ELF-1 (cell line): Measurements from ENCODE around the gene UCMA.
A peak's percentile ranks its signal among the peaks of the same experiment; 100 is the strongest.
"Not testable (repeated sequence)": the region's sequence is repeated elsewhere in the genome, so short reads cannot be mapped to it uniquely, and the experiment has no call there.

Source experiments
- DNase-seq: peaks from one replicate; pipeline ENCODE4 v3.0.0-alpha.2; 2016; ENCODE audit warnings: low read depth, low spot score

Gene UCMA

GRCh38 chr10:13234172-13234571 is at the start of gene UCMA:
UCMA (minus strand) TSS chr10:13234374; CDS start chr10:13234258, 116 bp downstream.
- DNase-seq, result no peak

- DNase-seq, result not testable (repeated sequence)
Observed at GRCh38 chr10:13282348-13282747, 48.2 kb upstream of the UCMA start.

GRCh38 chr10:13276749-13277365 is 42.7 kb upstream of the UCMA start:
- DNase-seq, result no peak

- not testable (repeated sequence) for DNase-seq
Observed at GRCh38 chr10:13276146-13276545, 42.0 kb upstream of the UCMA start.

- DNase-seq, result peak; percentile 17
Observed at GRCh38 chr10:13272164-13272571, 38.0 kb upstream of the UCMA start.

DNA sequence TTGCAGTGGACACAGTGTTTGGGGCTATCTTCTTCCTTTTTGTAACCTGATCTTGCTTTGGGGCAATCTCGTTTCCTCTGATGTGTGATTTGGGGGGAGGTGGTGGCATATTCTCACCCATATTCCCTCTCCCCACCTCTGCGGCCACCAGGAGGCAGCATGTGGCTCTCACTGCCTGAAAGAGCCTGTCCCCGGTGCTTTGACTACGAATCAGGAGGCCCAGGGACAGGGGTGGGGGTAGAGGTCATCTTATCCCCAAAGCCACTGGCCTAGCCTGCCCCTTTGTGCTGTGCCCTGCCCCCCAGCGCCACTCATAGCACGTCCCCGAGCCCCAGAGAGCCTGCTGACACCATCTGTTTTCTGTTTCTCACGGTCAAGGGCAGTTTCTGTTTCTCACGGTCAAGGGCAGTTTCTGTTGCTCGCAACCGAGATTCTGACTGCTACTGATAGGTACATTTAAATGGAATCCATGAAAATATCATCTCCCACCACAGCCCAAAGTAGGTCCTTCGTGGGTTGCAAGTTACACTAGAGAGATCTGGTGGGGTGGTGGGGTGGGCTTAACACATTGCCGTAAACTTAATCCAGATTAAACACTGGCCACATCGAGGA is 37.5 kb upstream of the UCMA start:
- DNase-seq, result peak; percentile 75

- no peak for DNase-seq
Observed at GRCh38 chr10:13270877-13271551, 36.8 kb upstream of the UCMA start.

- peak; percentile 46 for DNase-seq
Observed at GRCh38 chr10:13268841-13269240, 34.7 kb upstream of the UCMA start.

DNA sequence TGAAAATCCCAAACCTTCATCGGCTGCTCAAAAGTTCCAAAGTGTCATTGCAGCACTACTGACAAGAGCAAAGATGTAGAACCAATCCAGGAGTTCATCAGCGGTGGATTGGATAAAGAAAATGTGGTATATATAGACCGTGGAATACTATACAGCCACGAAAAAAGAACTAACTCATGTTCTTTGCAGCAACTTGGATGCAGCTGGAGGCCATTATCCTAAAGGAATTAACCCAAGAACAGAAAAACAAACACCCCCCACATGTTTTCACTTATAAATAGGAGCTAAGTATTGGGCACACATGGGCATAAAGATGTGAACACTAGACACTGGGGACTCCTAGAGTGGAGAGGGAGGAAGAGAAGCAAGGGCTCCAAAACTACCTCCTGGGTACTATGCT is 34.1 kb upstream of the UCMA start:
- DNase-seq, result no peak

- DNase-seq, result no peak
Observed at GRCh38 chr10:13263591-13263990, 29.4 kb upstream of the UCMA start.

DNA sequence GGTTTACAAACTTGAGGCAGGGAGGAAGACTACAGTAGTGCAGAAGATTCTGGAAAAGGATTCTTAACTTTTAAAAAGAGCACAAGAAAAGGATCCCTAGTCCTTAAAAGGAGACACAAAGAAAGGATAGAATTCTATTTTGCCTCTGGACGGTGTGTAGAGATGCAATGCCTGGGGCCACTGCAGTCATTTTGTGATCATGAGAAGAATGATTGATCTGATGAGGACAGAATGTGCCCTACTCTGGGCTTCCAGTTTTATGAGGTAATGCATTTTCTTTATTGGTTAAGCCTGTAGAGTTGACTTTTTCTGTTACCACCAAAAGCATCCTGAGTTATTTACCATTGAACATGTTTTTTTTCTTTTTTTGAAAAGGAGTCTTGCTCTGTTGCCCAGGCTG is 28.3 kb upstream of the UCMA start:
- no peak for DNase-seq

GRCh38 chr10:13257621-13258140 is 23.5 kb upstream of the UCMA start:
- no peak for DNase-seq

GRCh38 chr10:13256627-13257026 is 22.5 kb upstream of the UCMA start:
- DNase-seq, result no peak

DNA sequence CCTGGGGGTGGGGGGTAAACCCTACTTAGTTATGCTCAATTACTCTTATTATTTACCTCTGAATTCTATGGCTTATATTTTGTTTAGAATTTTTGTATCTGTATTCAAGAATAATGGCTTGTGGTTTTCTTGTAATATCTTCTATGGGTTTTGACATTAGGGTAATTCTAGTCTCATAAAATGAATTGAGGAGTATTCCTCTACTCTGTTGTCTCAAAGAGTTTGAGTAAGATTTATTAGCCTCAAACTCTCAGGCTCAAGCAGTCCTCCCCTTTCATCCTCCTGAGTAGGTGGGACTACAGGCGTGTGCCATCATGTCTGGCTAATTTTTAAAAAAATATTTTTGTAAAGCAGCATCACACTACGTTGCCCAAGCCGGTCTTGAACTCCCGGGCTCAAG is 19.6 kb upstream of the UCMA start:
- DNase-seq, result no peak

DNA sequence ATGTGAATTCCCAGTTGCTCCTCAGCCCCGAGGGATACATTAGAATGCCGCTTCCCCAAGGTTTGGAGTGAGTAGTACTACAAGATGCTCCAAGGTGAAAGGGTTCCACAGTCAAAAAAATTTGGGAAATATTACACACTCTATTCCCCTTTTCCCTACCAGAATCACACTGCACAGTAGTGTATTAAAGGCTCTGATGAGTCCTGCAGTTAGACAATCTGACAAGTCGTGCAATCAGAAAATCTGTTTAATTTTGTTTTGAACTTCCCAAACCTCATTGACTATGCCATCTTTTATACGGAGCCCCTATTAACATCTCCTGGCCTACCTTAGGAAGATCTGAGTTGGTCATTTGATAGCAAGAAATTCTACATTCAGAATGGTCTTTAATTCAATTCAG is 13.6 kb upstream of the UCMA start:
- DNase-seq, result no peak

- no peak for DNase-seq
Observed at GRCh38 chr10:13247246-13247645, 13.1 kb upstream of the UCMA start.

DNA sequence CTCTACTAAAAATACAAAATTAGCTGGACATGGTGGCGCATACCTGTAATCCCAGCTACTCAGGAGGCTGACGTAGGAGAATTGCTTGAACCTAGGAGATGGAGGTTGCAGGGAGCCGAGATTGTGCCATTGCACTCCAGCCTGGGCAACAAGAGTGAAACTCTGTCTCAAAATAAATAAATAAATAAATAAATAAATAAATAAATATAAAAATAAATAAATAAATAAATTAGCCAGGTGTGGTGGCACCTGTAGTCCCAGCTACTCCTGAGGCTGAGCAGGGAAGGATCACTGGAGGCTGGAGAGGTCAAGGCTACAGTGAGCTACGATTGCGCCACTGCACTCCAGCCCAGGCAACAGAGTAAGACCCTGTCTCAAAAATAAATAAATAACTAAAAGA is 8.1 kb upstream of the UCMA start:
- not testable (repeated sequence) for DNase-seq

DNA sequence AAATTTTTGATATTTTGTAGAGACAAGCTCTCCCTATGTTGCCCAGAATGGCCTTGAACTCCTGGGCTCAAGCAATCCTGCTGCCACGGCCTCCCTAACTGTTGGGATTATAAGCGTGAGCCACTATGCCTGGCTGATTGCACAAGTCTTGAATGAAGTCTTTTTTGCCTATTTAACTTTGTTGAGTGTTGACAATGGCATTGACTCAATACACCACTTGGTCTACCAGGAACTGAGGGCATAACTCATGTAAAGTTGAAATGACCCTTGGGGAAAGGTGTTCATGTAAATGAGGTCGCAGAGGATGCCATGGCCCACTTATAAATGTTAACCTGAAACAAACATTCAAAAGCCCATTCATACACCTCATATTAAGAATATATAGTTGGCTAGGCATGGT is 7.4 kb upstream of the UCMA start:
- DNase-seq, result no peak

DNA sequence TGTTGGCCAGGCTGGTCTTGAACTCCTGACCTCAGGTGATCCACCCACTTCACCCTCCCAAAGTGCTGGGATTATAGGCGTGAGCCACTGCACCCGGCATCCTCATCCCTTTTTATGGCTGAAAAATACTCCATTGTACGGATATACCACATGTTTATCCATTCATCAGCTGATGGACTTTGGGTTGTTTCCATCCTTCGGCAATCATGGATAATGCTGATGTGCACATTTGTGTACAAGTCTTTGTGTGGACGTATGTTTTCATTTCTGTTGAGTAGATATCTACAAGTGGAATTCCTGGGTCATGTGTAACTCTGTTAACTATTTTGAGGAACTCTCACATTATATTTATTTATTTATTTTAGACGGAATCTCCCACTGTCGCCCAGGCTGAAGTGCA is 5.7 kb upstream of the UCMA start:
- no peak for DNase-seq

GRCh38 chr10:13238271-13239077 is 4.3 kb upstream of the UCMA start:
- no peak for DNase-seq

DNA sequence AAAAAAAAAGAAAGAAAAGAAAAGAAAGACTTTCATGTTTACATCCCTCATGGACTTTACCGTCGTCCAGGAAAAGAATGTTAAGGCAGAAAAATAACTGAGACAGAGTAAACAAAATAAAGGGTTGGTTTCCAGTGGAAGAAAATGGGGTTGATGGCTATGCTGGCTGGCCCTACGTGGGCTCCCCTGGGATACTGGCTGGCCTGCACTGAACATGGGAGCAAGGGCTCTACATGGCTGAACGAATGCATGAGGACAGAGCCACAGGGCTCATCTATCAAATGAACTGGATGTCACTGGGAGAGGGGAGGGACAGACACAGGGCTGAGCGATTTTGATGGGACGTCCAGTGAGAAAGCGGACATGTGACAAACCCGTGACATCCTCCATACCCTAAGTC is 2.5 kb upstream of the UCMA start:
- no peak for DNase-seq

GRCh38 chr10:13234736-13235135 is 562 bp upstream of the UCMA start:
- not testable (repeated sequence) for DNase-seq
